ENCODE data around the gene SPINK8.

DNA sequence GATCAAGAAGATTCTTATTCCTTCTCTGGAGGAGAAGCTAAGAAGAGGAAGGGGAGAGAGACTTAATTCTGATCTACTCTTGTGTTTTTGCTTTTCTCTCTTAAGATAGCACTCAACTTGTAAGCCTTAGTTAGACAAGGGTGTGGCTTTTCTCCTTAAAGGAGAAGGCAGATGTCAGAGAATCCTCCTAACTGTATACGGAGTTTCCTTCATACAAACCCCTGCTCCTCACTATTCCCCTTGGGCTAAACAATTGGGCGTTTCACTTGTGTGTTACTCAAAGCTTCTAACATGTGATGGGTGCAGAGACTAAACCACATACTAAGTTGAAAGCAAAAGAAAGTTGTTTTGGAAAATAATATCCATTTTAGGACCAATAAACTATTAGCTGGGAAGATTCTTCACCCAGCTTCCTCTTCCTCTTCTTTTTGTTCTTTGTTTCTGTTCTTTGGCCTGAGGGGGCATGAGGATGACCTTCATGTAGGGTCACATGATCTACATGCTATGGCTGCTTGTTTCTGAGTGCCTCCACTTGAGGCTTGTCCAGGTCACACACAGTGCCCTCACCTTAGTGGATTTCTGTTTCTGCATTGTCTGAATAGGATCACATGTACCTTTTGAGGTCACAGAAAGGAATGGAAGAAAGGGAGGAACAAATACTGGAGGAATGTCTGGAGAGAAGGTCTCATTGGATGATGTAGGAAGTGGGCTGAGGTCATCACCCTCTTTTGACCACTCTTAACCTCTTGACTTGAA is 14.6 kb downstream of the SPINK8 start:
- TF ChIP-seq POLR2A (IDR thresholded peaks at IDR 0.05) = no peak
- TF ChIP-seq, protein P1, sequence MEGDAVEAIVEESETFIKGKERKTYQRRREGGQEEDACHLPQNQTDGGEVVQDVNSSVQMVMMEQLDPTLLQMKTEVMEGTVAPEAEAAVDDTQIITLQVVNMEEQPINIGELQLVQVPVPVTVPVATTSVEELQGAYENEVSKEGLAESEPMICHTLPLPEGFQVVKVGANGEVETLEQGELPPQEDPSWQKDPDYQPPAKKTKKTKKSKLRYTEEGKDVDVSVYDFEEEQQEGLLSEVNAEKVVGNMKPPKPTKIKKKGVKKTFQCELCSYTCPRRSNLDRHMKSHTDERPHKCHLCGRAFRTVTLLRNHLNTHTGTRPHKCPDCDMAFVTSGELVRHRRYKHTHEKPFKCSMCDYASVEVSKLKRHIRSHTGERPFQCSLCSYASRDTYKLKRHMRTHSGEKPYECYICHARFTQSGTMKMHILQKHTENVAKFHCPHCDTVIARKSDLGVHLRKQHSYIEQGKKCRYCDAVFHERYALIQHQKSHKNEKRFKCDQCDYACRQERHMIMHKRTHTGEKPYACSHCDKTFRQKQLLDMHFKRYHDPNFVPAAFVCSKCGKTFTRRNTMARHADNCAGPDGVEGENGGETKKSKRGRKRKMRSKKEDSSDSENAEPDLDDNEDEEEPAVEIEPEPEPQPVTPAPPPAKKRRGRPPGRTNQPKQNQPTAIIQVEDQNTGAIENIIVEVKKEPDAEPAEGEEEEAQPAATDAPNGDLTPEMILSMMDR (IDR thresholded peaks at IDR 0.05) = no peak
